AG04450 (cell line): Measurements from ENCODE around the gene SNHG17. TPM values are rescaled to one million over a fixed set of nuclear protein-coding genes. Genes with fewer than 3 reads are reported as not detected.
"Not testable (repeated sequence)": the region's sequence is repeated elsewhere in the genome, so short reads cannot be mapped to it uniquely, and the experiment has no call there.

Experiments used
- CTCF ChIA-PET: fragments of 300-600, 350-600 bp; formaldehyde crosslinking; extraction: SDS; loops from one replicate; lab custom pipeline; 2022; ENCODE audit warnings: antibody characterized with exemption, inconsistent platforms; lab: Charles Lee
- POLR2A ChIA-PET: fragments of 350-600 bp; formaldehyde crosslinking; extraction: SDS; loops from one replicate; lab custom pipeline; 2021; ENCODE audit warnings: antibody characterized with exemption, inconsistent platforms; lab: Yijun Ruan, JAX
- DNase-seq: peaks from one replicate; pipeline ENCODE4 v3.0.0-alpha.2; 2011; ENCODE audit warnings: low read depth, low spot score
- H3K27ac ChIP-seq: one replicate; pipeline ENCODE4 v1.5.1; 2012; ENCODE audit warnings: low read depth, low read length, control low read depth
- H3K27me3 ChIP-seq: one replicate; pipeline ENCODE4 v1.6.0; 2012; ENCODE audit warnings: low read length; ENCODE audit not compliant: control insufficient read depth, insufficient read depth
- H3K4me3 ChIP-seq: 2 replicates; pipeline ENCODE4 v1.5.1; 2011; ENCODE audit warnings: mild to moderate bottlenecking, low read depth, low read length, control low read depth
- H3K9me3 ChIP-seq: 2 replicates; pipeline ENCODE4 v1.5.1; 2012; ENCODE audit warnings: low read length; ENCODE audit not compliant: control insufficient read depth, insufficient read depth
- polyA plus RNA-seq: library from polyadenylated mRNA; depleted of rRNA; stranded (reverse); fragments of >200 nt; gene quantifications from 2 replicates; pipeline ENCODE4 v1.2.3, GENCODE V29; 2011
- TF ChIP-seq, protein P1 (sequence below): IDR thresholded peaks from 2 replicates; pipeline ENCODE4 v1.5.1; 2011; ENCODE audit warnings: low read depth, low read length, control low read depth, inconsistent platforms

SNHG17 gene
- polyA plus RNA-seq, 1 experiment: 14.4 TPM

GRCh38 chr20:38466171-38466570 lies 31.0 kb upstream of the SNHG17 start:
- ChIA-PET CTCF (no interaction called here), POLR2A (no interaction called here)
- no peak overlapping the region for H3K27ac ChIP-seq
- no peak overlapping the region for H3K4me3 ChIP-seq
- H3K9me3 ChIP-seq: no peaks in the 10 kb centered on the region; the same call in 1 of the 2 replicates
- H3K27me3 ChIP-seq: no peaks in the 10 kb centered on the region
- no peak for DNase-seq
- TF ChIP-seq, protein P1, sequence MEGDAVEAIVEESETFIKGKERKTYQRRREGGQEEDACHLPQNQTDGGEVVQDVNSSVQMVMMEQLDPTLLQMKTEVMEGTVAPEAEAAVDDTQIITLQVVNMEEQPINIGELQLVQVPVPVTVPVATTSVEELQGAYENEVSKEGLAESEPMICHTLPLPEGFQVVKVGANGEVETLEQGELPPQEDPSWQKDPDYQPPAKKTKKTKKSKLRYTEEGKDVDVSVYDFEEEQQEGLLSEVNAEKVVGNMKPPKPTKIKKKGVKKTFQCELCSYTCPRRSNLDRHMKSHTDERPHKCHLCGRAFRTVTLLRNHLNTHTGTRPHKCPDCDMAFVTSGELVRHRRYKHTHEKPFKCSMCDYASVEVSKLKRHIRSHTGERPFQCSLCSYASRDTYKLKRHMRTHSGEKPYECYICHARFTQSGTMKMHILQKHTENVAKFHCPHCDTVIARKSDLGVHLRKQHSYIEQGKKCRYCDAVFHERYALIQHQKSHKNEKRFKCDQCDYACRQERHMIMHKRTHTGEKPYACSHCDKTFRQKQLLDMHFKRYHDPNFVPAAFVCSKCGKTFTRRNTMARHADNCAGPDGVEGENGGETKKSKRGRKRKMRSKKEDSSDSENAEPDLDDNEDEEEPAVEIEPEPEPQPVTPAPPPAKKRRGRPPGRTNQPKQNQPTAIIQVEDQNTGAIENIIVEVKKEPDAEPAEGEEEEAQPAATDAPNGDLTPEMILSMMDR: no peak

DNA sequence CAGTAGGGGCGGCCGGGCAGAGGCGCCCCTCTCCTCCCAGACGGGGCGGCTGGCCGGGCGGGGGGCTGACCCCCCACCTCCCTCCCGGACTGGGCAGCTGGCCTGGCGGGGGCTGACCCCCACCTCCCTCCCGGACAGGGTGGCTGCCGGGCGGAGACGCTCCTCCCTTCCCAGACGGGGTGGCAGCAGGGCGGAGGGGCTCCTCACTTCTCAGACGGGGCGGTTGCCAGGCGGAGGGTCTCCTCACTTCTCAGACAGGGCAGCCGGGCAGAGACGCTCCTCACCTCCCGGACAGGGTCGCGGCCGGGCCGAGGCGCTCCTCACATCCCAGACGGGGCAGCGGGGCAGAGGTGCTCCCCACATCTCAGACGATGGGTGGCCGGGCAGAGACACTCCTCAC lies 26.4 kb upstream of the SNHG17 start:
- CTCF ChIA-PET, H3K27ac ChIP-seq, POLR2A ChIA-PET, DNase-seq, H3K4me3 ChIP-seq, H3K9me3 ChIP-seq, H3K27me3 ChIP-seq: not testable (repeated sequence)

DNA sequence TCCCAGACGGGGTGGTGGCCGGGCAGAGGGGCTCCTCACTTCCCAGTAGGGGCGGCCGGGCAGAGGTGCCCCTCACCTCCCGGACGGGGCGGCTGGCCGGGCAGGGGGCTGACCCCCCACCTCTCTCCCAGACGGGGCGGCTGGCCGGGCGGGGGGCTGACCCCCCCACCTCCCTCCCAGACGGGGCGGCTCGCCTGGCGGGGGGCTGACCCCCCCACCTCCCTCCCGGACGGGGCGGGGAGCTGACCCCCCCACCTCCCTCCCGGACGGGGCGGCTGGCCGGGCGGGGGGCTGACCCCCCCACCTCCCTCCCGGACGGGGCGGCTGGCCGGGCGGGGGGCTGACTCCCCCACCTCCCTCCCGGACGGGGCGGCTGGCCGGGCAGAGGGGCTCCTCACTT lies 26.0 kb upstream of the SNHG17 start:
- H3K4me3 ChIP-seq, H3K27ac ChIP-seq, POLR2A ChIA-PET, DNase-seq, H3K27me3 ChIP-seq, CTCF ChIA-PET, H3K9me3 ChIP-seq: not testable (repeated sequence)

- DNase-seq, H3K9me3 ChIP-seq, H3K27me3 ChIP-seq, H3K4me3 ChIP-seq, POLR2A ChIA-PET, H3K27ac ChIP-seq: not testable (repeated sequence)
- CTCF ChIA-PET: interaction anchor here (0.7 kb wide), 2 partner anchors 15 to 323 kb away, joined by 3 to 6 read pairs; no protein-coding TSS in a partner anchor
These were observed 25.5 kb upstream of the SNHG17 start for GRCh38 chr20:38460631-38461030.

DNA sequence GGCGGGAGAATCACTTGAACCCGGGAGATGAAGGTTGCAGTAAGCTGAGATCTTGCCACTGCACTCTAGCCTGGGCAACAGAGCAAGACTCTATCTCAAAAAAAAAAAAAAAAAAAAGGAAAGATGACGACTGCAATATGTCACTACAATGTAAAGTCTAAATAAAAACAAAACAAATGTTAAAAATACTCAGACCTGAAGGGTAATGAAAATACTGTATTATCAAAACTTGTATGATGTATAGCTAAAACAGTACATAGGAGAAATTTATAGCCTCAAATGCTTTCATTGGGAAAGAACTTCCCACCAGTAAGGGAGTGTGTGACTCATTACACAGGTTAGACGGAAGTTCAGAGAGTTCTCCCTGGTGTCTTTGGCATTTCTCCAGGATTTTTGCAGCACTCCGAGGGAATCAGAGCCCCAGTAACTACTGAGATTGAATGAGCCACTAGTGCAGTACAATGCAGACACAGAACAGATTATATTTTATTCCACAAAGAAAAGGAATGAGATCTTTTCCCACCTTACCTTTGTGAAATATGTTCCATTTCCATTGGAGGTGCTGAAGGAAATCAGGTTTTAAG lies 25.0 kb upstream of the SNHG17 start:
- TF ChIP-seq, protein P1: no peak
- POLR2A ChIA-PET: no interaction called here
- H3K4me3 ChIP-seq: no peak overlapping the region
- no peaks in the 10 kb centered on the region for H3K27me3 ChIP-seq
- DNase-seq: no peak
- H3K27ac ChIP-seq: no peak overlapping the region
- CTCF ChIA-PET: interaction anchor here (0.7 kb wide), 2 partner anchors 14 to 323 kb away, joined by 3 to 6 read pairs; no protein-coding TSS in a partner anchor
- H3K9me3 ChIP-seq: no peaks in the 10 kb centered on the region; the same call in 1 of the 2 replicates

DNA sequence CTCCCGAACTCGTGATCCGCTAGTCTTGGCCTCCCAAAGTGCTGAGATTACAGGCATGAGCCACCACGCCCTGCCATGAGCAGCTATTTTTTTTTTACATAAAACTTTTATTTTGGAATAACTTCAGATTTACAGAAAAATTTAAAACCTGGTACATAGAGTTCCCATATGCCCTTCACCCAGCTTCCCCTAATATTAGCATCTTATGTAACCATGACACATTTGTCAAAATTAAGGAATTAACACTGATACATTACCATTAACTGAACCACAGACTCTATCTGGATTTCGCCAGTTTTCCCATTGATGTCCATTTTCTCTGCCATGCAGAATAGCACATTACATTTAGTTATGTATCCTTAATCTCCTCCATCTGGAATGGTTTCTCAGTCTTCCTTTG lies 23.2 kb upstream of the SNHG17 start:
- H3K4me3 ChIP-seq: no peak overlapping the region
- H3K27me3 ChIP-seq: no peaks in the 10 kb centered on the region
- ChIA-PET CTCF (interaction anchor here (1.6 kb wide), 1 partner anchor 12 kb away, joined by 7 read pairs; no protein-coding TSS in a partner anchor), POLR2A (interaction anchor here (1.5 kb wide), 1 partner anchor 12 kb away, joined by 3 read pairs; no protein-coding TSS in a partner anchor)
- no peaks in the 10 kb centered on the region; the same call in 1 of the 2 replicates for H3K9me3 ChIP-seq
- TF ChIP-seq, protein P1: no peak
- DNase-seq: no peak
- no peak overlapping the region for H3K27ac ChIP-seq
